ENCODE results near the gene TUBA1B. TPM values are rescaled to one million over a fixed set of nuclear protein-coding genes. Genes with fewer than 3 reads are reported as not detected.

The TUBA1B gene
- total RNA-seq, 1 experiment from 2014 or later, result 369 TPM

DNA sequence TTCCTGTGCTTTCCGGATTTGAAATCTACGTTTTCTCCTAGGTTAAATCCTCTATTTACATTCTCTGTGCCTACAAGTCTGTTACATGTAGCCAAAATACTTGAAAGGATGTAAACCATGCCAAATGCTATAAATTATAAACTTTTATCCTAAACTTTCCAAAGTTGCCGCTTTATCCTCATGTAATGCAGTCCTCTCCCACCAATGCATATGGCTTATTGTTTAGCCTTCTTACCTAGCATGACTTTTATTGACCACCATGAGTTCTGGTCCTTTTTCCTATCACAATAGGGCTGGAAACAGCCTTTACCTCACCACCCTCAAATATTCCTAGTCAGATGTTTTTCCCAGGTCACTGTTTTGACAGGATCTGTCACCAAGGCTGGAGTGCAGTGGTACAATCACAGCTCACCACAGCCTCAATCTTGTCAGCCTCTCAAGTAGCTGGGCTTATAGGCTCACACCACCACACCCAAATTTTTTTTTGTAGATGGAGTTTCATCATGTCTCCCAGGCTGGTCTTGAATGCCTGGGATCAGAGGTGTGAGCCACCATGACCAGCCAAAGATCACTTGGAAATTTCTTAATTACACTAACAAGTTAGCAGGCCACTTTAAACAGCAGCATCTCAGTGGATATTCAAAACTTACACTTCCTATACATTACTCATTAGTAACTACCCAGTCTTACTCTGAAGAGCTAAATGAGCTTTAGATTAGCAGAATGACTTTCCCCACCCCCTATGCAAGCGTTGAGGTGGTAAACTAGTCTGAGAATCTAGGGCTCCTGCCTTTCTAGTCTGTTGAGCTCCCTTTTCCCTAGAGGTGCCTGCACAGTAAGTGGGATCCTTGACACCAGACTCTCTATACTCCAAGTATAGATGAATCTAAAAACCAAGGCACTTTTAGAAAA, 4.1 kb downstream of the TUBA1B start:
- no peak overlapping the region for H3K27ac Mint-ChIP-seq (ENCODE audit: low read depth, unreplicated experiment)
- H3K4me1 Mint-ChIP-seq (ENCODE audit: insufficient read depth, unreplicated experiment), result no peaks in the 10 kb centered on the region
- CTCF ChIA-PET, result interaction anchor here (0.7 to 1.4 kb wide), 6 partner anchors 39 to 110 kb away, joined by 3 to 7 read pairs (median 4); no protein-coding TSS in a partner anchor
- no peaks in the 10 kb centered on the region for H3K27me3 Mint-ChIP-seq (ENCODE audit: insufficient read depth, unreplicated experiment)
- TF ChIP-seq, protein P1, sequence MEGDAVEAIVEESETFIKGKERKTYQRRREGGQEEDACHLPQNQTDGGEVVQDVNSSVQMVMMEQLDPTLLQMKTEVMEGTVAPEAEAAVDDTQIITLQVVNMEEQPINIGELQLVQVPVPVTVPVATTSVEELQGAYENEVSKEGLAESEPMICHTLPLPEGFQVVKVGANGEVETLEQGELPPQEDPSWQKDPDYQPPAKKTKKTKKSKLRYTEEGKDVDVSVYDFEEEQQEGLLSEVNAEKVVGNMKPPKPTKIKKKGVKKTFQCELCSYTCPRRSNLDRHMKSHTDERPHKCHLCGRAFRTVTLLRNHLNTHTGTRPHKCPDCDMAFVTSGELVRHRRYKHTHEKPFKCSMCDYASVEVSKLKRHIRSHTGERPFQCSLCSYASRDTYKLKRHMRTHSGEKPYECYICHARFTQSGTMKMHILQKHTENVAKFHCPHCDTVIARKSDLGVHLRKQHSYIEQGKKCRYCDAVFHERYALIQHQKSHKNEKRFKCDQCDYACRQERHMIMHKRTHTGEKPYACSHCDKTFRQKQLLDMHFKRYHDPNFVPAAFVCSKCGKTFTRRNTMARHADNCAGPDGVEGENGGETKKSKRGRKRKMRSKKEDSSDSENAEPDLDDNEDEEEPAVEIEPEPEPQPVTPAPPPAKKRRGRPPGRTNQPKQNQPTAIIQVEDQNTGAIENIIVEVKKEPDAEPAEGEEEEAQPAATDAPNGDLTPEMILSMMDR (IDR thresholded peaks at IDR 0.05; ENCODE audit: unreplicated experiment), result no peak
- no peak for DNase-seq (ENCODE audit: unreplicated experiment)
- no peak overlapping the region for H3K4me3 Mint-ChIP-seq (ENCODE audit: unreplicated experiment)
- H3K9me3 Mint-ChIP-seq (ENCODE audit: unreplicated experiment), result no peaks in the 10 kb centered on the region
- BruUV-seq (replicated peaks), result no TSS peak
- peaks cover 47% of the 10 kb centered on the region for H3K36me3 Mint-ChIP-seq (ENCODE audit: insufficient read depth, unreplicated experiment)
- POLR2A ChIA-PET, result interaction anchor here (0.7 kb wide), 1 partner anchor 141 kb away, joined by 3 read pairs; no protein-coding TSS in a partner anchor
- intact Hi-C loops (cut with micrococcal nuclease), result no loop called here

DNA sequence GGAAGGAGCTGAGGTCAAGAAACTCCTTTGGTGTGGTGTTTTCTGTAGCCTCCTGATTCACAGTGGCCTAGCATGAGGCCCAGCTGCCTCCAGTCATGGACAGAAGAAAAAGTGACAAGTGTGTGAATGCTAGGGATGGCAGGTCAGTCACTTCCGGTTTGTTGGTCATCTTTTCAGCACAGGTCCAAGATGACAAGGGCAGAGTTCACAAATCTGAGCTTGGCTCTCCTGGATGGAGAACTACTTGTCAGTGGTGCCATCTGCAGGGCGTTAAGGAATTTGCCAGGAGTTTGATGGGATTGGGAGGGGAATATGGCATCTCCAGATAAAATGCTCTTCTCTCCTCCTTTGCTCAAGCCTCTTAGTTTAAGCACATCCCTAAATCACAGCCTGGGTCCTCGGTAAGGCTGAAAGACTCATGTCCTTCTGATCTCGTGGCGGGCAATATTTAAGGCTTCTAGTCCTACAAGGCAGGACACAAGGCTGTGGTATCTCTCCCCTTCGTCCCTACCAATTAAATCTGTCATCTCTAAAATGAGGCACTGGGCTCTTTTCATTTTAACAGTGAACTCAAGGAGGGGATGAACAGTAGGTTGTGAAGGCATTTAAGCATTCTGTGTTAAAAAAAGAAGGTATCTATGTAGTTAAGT, 10.0 kb downstream of the TUBA1B start:
- TF ChIP-seq, protein P1 (IDR thresholded peaks at IDR 0.05; ENCODE audit: unreplicated experiment), result peak; percentile 57
- DNase-seq (ENCODE audit: unreplicated experiment), result peak; percentile 78
- Mint-ChIP-seq H3K4me1 (ENCODE audit: insufficient read depth, unreplicated experiment) (no peaks in the 10 kb centered on the region), H3K36me3 (ENCODE audit: insufficient read depth, unreplicated experiment) (no peaks in the 10 kb centered on the region), H3K27ac (ENCODE audit: low read depth, unreplicated experiment) (no peak overlapping the region), H3K4me3 (ENCODE audit: unreplicated experiment) (no peak overlapping the region), H3K9me3 (ENCODE audit: unreplicated experiment) (no peaks in the 10 kb centered on the region), H3K27me3 (ENCODE audit: insufficient read depth, unreplicated experiment) (no peaks in the 10 kb centered on the region)
- POLR2A ChIA-PET, result interaction anchor here (0.6 to 2.2 kb wide), 12 partner anchors 9 to 710 kb away, joined by 3 to 20 read pairs (median 4); partner anchors contain the start of genes DHH, LMBR1L and TUBA1B
- intact Hi-C loops (cut with micrococcal nuclease), result loop anchor here (1.0 kb wide), 2 partner anchors 33 to 57 kb away; no protein-coding TSS in a partner anchor
- BruUV-seq (replicated peaks), result no TSS peak
- CTCF ChIA-PET, result interaction anchor here (0.5 to 4.8 kb wide), 20 partner anchors 9 to 185 kb away, joined by 3 to 71 read pairs (median 6); partner anchors contain the start of genes DHH, KMT2D, LMBR1L and RHEBL1

DNA sequence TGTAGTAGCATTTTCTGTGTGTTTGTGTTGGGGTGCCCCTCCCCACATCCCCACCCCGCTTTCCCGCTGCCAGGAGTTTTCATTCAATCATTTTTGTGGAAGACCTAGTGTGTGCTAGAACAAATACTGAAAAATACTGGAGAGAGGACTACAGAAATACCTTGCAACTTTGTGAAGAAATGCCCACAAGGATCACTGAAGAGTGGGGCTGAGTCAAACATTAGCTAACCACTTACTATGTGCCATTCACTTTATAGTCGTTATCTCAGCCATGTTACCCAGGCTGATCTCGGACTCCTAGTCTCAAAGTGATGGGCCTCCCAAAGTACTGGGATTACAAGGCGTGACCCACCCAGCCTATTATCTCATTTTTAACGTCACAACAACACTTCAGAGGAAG, 20.0 kb downstream of the TUBA1B start:
- intact Hi-C loops (cut with micrococcal nuclease), result no loop called here
- TF ChIP-seq, protein P1 (IDR thresholded peaks at IDR 0.05; ENCODE audit: unreplicated experiment), result no peak
- BruUV-seq (replicated peaks), result no TSS peak
- Mint-ChIP-seq H3K27me3 (ENCODE audit: insufficient read depth, unreplicated experiment) (no peaks in the 10 kb centered on the region), H3K9me3 (ENCODE audit: unreplicated experiment) (no peaks in the 10 kb centered on the region), H3K36me3 (ENCODE audit: insufficient read depth, unreplicated experiment) (no peaks in the 10 kb centered on the region), H3K4me3 (ENCODE audit: unreplicated experiment) (peak overlapping the region; percentile 86), H3K4me1 (ENCODE audit: insufficient read depth, unreplicated experiment) (peaks cover 17% of the 10 kb centered on the region), H3K27ac (ENCODE audit: low read depth, unreplicated experiment) (peak overlapping the region; percentile 97)
- CTCF ChIA-PET, result interaction anchor here (0.6 to 5.3 kb wide), 7 partner anchors 10 to 114 kb away, joined by 3 to 37 read pairs (median 5); no protein-coding TSS in a partner anchor
- POLR2A ChIA-PET, result interaction anchor here (0.7 to 7.2 kb wide), 18 partner anchors 8 to 154 kb away, joined by 3 to 150 read pairs (median 6); partner anchors contain the start of genes ARF3, DHH, RHEBL1 and TUBA1A
- no peak for DNase-seq (ENCODE audit: unreplicated experiment)

Measured in MCF 10A (cell line).